ENCODE data around the gene CCDC18. TPM values are rescaled to one million over a fixed set of nuclear protein-coding genes. Genes with fewer than 3 reads are reported as not detected.
A peak's percentile ranks its signal among the peaks of the same experiment; 100 is the strongest.

The CCDC18 gene
- total RNA-seq, 1 experiment from 2014 or later, result 22.2 TPM

DNA sequence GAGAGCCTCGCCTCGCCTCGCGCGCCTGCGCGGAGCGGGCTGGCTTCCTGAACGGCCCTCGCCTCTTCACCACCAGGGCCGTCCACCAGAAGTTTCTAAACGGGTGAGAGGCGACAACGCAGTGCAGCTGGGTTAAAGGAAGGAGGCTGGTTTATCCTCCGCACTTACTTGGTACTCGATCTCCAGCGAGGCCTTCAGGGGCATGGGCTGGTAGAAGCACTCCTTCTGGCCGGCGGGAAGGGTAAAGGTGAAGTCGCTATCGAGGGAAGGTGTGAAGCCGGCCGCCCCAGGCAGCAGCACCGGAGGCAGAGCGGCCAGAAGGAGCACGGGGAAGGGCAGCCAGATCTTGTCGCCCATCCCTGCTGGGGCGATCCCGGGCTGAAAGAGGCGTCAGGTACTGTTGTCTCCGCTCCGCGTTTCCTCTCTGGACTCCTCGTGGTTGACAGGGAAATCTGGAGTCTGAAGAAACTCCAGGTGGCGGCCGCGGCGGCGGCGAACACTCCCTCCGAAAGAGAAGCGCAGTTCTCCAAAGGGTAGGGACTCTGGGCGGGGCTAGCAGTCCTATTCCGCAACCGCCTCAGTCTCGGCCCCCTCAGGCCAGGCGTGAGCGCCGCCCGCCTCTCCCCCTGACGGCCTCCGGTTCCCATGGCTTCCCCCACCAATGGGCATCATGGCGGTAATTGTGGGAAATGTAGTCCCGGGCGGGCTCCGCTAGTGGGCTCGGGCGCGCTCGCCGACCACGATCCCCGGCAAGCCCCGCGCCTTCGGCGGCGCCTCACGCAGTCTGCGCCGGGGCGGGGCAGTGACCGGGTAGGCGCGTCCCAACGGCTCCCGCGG lies 420 bp upstream of the CCDC18 start, which contains the start of gene TMED5:
TMED5 (minus strand) TSS at position 528 of the 837 bp plus-strand sequence; CDS start at position 357, 171 bp downstream.
- intact Hi-C loops (cut with micrococcal nuclease), result loop anchor here (1.0 to 10.0 kb wide), 3 partner anchors 100 to 165 kb away; partner anchors contain the start of gene DR1
- Mint-ChIP-seq H3K9me3 (ENCODE audit: unreplicated experiment) (no peaks in the 10 kb centered on the region), H3K4me1 (ENCODE audit: insufficient read depth, unreplicated experiment) (peaks cover 34% of the 10 kb centered on the region), H3K27ac (ENCODE audit: low read depth, unreplicated experiment) (peak within 1 kb of the TSS; percentile 100), H3K36me3 (ENCODE audit: insufficient read depth, unreplicated experiment) (peaks cover 23% of the 10 kb centered on the region), H3K27me3 (ENCODE audit: insufficient read depth, unreplicated experiment) (no peaks in the 10 kb centered on the region), H3K4me3 (ENCODE audit: unreplicated experiment) (peak within 1 kb of the TSS; percentile 93)
- TF ChIP-seq, protein P1, sequence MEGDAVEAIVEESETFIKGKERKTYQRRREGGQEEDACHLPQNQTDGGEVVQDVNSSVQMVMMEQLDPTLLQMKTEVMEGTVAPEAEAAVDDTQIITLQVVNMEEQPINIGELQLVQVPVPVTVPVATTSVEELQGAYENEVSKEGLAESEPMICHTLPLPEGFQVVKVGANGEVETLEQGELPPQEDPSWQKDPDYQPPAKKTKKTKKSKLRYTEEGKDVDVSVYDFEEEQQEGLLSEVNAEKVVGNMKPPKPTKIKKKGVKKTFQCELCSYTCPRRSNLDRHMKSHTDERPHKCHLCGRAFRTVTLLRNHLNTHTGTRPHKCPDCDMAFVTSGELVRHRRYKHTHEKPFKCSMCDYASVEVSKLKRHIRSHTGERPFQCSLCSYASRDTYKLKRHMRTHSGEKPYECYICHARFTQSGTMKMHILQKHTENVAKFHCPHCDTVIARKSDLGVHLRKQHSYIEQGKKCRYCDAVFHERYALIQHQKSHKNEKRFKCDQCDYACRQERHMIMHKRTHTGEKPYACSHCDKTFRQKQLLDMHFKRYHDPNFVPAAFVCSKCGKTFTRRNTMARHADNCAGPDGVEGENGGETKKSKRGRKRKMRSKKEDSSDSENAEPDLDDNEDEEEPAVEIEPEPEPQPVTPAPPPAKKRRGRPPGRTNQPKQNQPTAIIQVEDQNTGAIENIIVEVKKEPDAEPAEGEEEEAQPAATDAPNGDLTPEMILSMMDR (IDR thresholded peaks at IDR 0.05; ENCODE audit: unreplicated experiment), result peak; percentile 8
- CTCF ChIA-PET, result interaction anchor here (0.5 to 0.7 kb wide), 2 partner anchors 22 to 158 kb away, joined by 3 to 4 read pairs; no protein-coding TSS in a partner anchor
- DNase-seq (ENCODE audit: unreplicated experiment), result peak; percentile 99
- POLR2A ChIA-PET, result interaction anchor here (1.1 to 2.5 kb wide), 2 partner anchors 12 to 100 kb away, joined by 3 to 27 read pairs; partner anchors contain the start of gene MTF2
- TSS peak; percentile 39 for BruUV-seq (replicated peaks)

DNA sequence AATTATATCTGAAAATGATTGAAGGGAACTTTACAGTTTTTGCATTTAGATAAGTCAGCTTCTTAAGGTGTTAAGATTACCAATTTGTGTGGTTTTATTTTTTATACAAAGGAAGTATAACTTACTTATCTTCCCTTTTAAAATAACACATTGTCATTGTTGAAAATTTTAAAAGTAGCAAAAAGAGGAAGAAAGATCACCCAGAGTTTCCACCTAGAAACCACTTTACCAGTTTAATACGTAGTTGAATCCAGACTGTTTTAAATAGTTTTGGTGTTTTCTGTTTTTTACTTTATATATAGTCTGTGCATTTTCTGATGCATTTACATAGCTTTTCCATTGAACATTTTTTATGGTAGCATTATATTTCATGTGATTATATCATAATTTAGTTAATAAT lies 6.1 kb downstream of the CCDC18 start:
- POLR2A ChIA-PET, result interaction anchor here (0.7 to 1.5 kb wide), 3 partner anchors 8 to 159 kb away, joined by 3 to 5 read pairs (median 4); no protein-coding TSS in a partner anchor
- intact Hi-C loops (cut with micrococcal nuclease), result loop anchor here (10.0 kb wide), 1 partner anchor 158 kb away; the partner anchor contains the start of gene DR1
- H3K27me3 Mint-ChIP-seq (ENCODE audit: insufficient read depth, unreplicated experiment), result no peaks in the 10 kb centered on the region
- no peaks in the 10 kb centered on the region for H3K9me3 Mint-ChIP-seq (ENCODE audit: unreplicated experiment)
- no peak overlapping the region for H3K27ac Mint-ChIP-seq (ENCODE audit: low read depth, unreplicated experiment)
- CTCF ChIA-PET, result no interaction called here
- no peak overlapping the region for H3K4me3 Mint-ChIP-seq (ENCODE audit: unreplicated experiment)
- TF ChIP-seq, protein P1 (IDR thresholded peaks at IDR 0.05; ENCODE audit: unreplicated experiment), result no peak
- H3K4me1 Mint-ChIP-seq (ENCODE audit: insufficient read depth, unreplicated experiment), result peaks cover 30% of the 10 kb centered on the region
- H3K36me3 Mint-ChIP-seq (ENCODE audit: insufficient read depth, unreplicated experiment), result peaks cover 21% of the 10 kb centered on the region
- no TSS peak for BruUV-seq (replicated peaks)
- no peak for DNase-seq (ENCODE audit: unreplicated experiment)

DNA sequence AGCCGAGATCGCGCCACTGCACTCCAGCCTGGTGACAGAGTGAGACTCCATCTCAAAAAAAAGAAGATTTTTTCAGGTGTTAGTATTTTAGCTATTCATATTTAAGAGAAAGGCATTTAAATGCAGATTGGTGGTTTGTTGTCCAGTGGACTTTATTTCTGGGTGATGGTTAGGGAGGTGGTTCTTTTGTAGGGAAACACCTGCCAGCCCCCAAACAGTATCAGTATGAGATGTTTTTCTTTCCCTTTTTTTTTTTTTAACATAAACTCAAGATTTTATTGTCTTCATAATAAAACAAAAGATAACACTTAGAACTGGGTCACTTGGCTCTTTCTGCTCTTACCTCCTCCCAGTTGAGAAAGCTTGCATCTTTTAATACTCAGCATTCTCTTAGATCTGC lies 9.9 kb downstream of the CCDC18 start:
- BruUV-seq (replicated peaks), result no TSS peak
- TF ChIP-seq, protein P1 (IDR thresholded peaks at IDR 0.05; ENCODE audit: unreplicated experiment), result no peak
- Mint-ChIP-seq H3K4me1 (ENCODE audit: insufficient read depth, unreplicated experiment) (peaks cover 9% of the 10 kb centered on the region), H3K36me3 (ENCODE audit: insufficient read depth, unreplicated experiment) (peaks cover 14% of the 10 kb centered on the region), H3K27me3 (ENCODE audit: insufficient read depth, unreplicated experiment) (no peaks in the 10 kb centered on the region), H3K9me3 (ENCODE audit: unreplicated experiment) (no peaks in the 10 kb centered on the region), H3K4me3 (ENCODE audit: unreplicated experiment) (no peak overlapping the region), H3K27ac (ENCODE audit: low read depth, unreplicated experiment) (no peak overlapping the region)
- DNase-seq (ENCODE audit: unreplicated experiment), result no peak
- POLR2A ChIA-PET, result interaction anchor here (0.6 kb wide), 1 partner anchor 19 kb away, joined by 3 read pairs; no protein-coding TSS in a partner anchor
- CTCF ChIA-PET, result interaction anchor here (0.6 kb wide), 1 partner anchor 9 kb away, joined by 3 read pairs; no protein-coding TSS in a partner anchor
- intact Hi-C loops (cut with micrococcal nuclease), result no loop called here

Data from MCF 10A (cell line).